Neuronal stem cell (in vitro differentiated cells): ENCODE measurements around the gene MICAL3.
A peak's percentile ranks its signal among the peaks of the same experiment; 100 is the strongest.

Experiments
- DNase-seq: peaks from one replicate; pipeline ENCODE4 v3.0.0-alpha.2; 2013; ENCODE audit warnings: low spot score
- H2AFZ ChIP-seq: one replicate; pipeline ENCODE4 v1.6.1; 2013; ENCODE audit warnings: mild to moderate bottlenecking, low read length, inconsistent platforms
- H2AK5ac ChIP-seq: 2 replicates; pipeline ENCODE4 v1.6.1; 2013; ENCODE audit warnings: low read depth, mild to moderate bottlenecking, inconsistent platforms, low read length, moderate library complexity, mixed read lengths
- H2BK120ac ChIP-seq: 2 replicates; pipeline ENCODE4 v1.6.1; 2013; ENCODE audit warnings: low read depth, mild to moderate bottlenecking, inconsistent platforms, low read length, moderate library complexity, mixed read lengths
- H2BK12ac ChIP-seq: one replicate; pipeline ENCODE4 v1.6.1; 2013; ENCODE audit warnings: low read length, inconsistent platforms
- H2BK15ac ChIP-seq: 2 replicates; pipeline ENCODE4 v1.6.1; 2013; ENCODE audit warnings: mild to moderate bottlenecking, low read length, inconsistent platforms, mixed read lengths
- H2BK5ac ChIP-seq: one replicate; pipeline ENCODE4 v1.6.1; 2013; ENCODE audit warnings: inconsistent platforms, mild to moderate bottlenecking, low read length, moderate library complexity
- H3K14ac ChIP-seq: one replicate; pipeline ENCODE4 v1.6.1; 2013; ENCODE audit warnings: low read length, inconsistent platforms
- H3K18ac ChIP-seq: 2 replicates; pipeline ENCODE4 v1.6.1; 2013; ENCODE audit warnings: low read length, inconsistent platforms
- H3K23ac ChIP-seq: 2 replicates; pipeline ENCODE4 v1.6.1; 2013; ENCODE audit warnings: low read depth, mild to moderate bottlenecking, mixed read lengths, low read length, inconsistent platforms; ENCODE audit not compliant: poor library complexity
- H3K27ac ChIP-seq: replicated peaks from 3 replicates; pipeline ENCODE4 v1.5.1; 2013; ENCODE audit warnings: low read length, inconsistent platforms
- H3K27me3 ChIP-seq, 3 experiments: 2 replicates each; pipeline ENCODE4 v1.6.1; 2013; ENCODE audit warnings: low read length in 3 of 3, mild to moderate bottlenecking in 2 of 3, inconsistent platforms in 1 of 3, low read depth in 1 of 3, mixed read lengths in 1 of 3, moderate library complexity in 1 of 3; ENCODE audit not compliant: control insufficient read depth in 3 of 3, insufficient read depth in 3 of 3
- H3K36me3 ChIP-seq, 2 donors: replicated peaks in 1 of 2; 2 replicates each; pipeline ENCODE4 v1.6.1; 2013; ENCODE audit warnings: low read length in 2 of 2; ENCODE audit not compliant: control insufficient read depth in 2 of 2, insufficient read depth in 2 of 2
- H3K4ac ChIP-seq: 2 replicates; pipeline ENCODE4 v1.6.1; 2013; ENCODE audit warnings: inconsistent platforms, mild to moderate bottlenecking, low read length, moderate library complexity
- H3K4me1 ChIP-seq, 2 donors: 1 replicate in 1 of 2; 2 replicates in 1 of 2; pipeline ENCODE4 v1.6.1; 2013; ENCODE audit warnings: low read length in 2 of 2, low read depth in 1 of 2; ENCODE audit not compliant: control insufficient read depth in 2 of 2, insufficient read depth in 1 of 2
- H3K4me2 ChIP-seq: one replicate; pipeline ENCODE4 v1.6.1; 2013; ENCODE audit warnings: mild to moderate bottlenecking, low read length, inconsistent platforms; ENCODE audit not compliant: insufficient read depth, poor library complexity, severe bottlenecking
- H3K4me3 ChIP-seq, 2 donors: 2 replicates each; pipeline ENCODE4 v1.5.1; 2013; ENCODE audit warnings: low read length in 2 of 2, mild to moderate bottlenecking in 2 of 2, inconsistent platforms in 1 of 2, moderate library complexity in 1 of 2
- H3K79me1 ChIP-seq: one replicate; pipeline ENCODE4 v1.6.1; 2013; ENCODE audit warnings: low read depth, mild to moderate bottlenecking, inconsistent platforms, low read length, moderate library complexity
- H3K9ac ChIP-seq: one replicate; pipeline ENCODE4 v1.6.1; 2013; ENCODE audit warnings: mild to moderate bottlenecking, low read depth, low read length, inconsistent platforms; ENCODE audit not compliant: poor library complexity
- H3K9me3 ChIP-seq, 2 donors: replicated peaks in 1 of 2; 2 replicates each; pipeline versions ENCODE3 to v1.6.1; 2013; ENCODE audit warnings: low read length in 2 of 2, mild to moderate bottlenecking in 2 of 2, inconsistent platforms in 1 of 2, low read depth in 1 of 2, mixed read lengths in 1 of 2, moderate library complexity in 1 of 2; ENCODE audit not compliant: control insufficient read depth in 2 of 2, insufficient read depth in 1 of 2
- H4K8ac ChIP-seq: one replicate; pipeline ENCODE4 v1.6.1; 2013; ENCODE audit warnings: low read depth, mild to moderate bottlenecking, inconsistent platforms, low read length, moderate library complexity
- H4K91ac ChIP-seq: one replicate; pipeline ENCODE4 v1.6.1; 2013; ENCODE audit warnings: low read length, low read depth, mild to moderate bottlenecking, inconsistent platforms; ENCODE audit not compliant: poor library complexity
- WGBS, 2 donors: extraction: QIAGEN DNeasy Blood & Tissue Kit; methylation state at CpG; one replicate each; pipeline ENCODE4 v1.1.7; 2013; ENCODE audit warnings: missing lambda C conversion rate in 2 of 2, mixed read lengths in 1 of 2; ENCODE audit not compliant: insufficient read length in 2 of 2, insufficient replicate concordance in 1 of 2; ENCODE audit errors: extremely low coverage in 2 of 2; 5-methylcytosine and 5-hydroxymethylcytosine counted together

The MICAL3 gene

DNA sequence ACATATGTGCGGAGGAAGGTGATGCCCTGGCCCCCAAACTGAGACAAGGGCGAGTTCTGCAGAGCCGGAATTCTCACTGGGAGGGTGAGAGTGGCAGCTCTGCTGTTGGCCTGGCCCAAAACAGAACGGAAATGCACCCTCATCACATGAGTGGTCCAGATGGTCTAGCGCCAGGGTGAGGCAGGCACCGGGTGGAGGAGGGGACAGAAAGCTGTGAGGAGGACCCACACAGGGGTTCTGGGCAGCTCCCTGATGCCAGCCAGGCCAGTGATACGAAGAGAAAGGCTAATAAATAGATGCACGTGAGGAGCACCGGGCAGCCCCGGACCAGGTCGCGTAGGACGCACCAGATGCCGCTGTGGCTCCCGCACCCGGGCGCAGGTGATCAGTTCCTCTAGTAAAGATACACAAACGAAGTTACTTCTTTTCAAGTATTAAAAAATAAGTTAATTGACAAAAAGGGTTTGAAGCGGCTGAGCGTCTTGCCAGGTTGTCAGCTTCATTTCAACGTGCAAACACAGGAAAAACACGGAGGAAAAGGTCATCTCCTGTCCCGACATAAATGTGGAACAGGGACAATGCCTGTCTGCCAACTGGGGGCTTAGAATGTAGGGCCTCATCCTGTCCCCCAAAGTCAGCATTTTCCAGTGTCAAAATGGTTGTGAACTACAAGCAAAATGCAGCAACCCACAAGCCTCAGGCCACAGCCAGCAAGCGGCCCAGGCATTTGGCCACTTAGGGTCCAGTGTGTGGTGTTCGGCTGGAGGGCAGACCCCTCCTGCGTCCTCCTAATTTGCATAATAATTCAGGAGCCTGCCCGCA, 234.8 kb downstream of the MICAL3 start:
- Histone ChIP-seq H4K91ac (no peak overlapping the region), H3K14ac (no peak overlapping the region), H3K4me3 (no peak overlapping the region), H3K27me3 (no peaks in the 10 kb centered on the region), H4K8ac (no peak overlapping the region), H2BK12ac (peak overlapping the region; percentile 36), H3K18ac (peak overlapping the region; percentile 65), H3K23ac (no peak overlapping the region), H3K79me1 (no peaks in the 10 kb centered on the region), H2BK15ac (no peak overlapping the region), H3K9me3 (no peaks in the 10 kb centered on the region), H3K36me3 (peaks cover 0 to 8% of the 10 kb centered on the region in 2 donors), H3K4ac (no peak overlapping the region), H2AK5ac (peak overlapping the region; percentile 3), H3K27ac (no peak overlapping the region), H2AFZ (no peak overlapping the region), H3K9ac (no peak overlapping the region), H2BK120ac (no peak overlapping the region), H3K4me1 (peaks cover 10 to 12% of the 10 kb centered on the region in 2 donors), H2BK5ac (no peak overlapping the region), H3K4me2 (no peak overlapping the region)
- WGBS, 2 donors: no CpG with 5 or more reads among the region's 27 CpGs
- no peak for DNase-seq

DNA sequence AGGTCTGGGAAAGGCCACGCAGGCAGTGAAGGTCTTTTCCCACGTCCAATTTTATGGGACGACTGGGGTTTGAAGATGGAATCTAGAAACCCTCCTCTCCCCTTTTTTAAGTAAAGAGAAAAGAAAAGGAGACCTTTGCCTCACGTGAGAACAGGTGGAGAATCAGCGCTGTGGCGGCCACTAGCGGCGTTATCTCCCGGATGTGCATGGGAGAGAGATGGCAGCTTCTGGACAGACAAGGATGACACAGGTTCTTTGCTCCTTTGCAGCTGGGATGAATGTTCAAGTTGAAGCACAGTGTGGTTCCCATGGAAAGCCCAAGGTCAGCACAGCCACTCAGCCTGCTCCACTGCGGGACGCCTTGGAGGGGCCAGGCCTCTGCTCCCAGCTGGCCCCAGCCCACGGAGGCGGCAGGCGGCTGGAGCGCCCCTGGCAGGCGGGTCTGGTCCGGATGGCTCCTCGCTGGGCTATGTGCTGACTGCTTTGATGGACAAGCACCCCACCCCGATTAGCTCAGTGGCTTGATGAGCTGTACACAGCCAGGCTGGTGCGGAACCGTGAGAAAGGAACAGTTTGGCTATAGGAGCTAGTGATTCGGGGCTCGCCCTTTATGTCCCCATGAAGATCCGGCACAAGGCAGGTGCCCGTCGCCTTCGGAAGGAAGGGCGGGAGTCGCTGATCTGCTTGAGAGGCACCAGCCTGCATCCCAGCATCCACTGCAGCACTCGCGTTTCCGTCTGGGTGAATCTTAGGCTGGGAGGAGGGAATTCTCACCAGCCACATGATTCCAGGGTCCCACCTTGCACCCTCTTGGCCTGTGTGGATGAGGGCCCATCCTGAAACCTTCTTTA, 235.6 kb downstream of the MICAL3 start:
- no peak overlapping the region for H4K8ac ChIP-seq
- no peak for DNase-seq
- no CpG with 5 or more reads among the region's 32 CpGs for WGBS, 2 donors
- H4K91ac ChIP-seq: no peak overlapping the region
- peak overlapping the region; percentile 58 for H2AK5ac ChIP-seq
- no peak overlapping the region for H2BK5ac ChIP-seq
- no peak overlapping the region for H3K4me2 ChIP-seq
- peak overlapping the region; percentile 14 for H3K9ac ChIP-seq
- H2AFZ ChIP-seq: no peak overlapping the region
- H3K14ac ChIP-seq: no peak overlapping the region
- no peak overlapping the region for H2BK120ac ChIP-seq
- H2BK15ac ChIP-seq: no peak overlapping the region
- H3K4me1 ChIP-seq: peaks cover 12% of the 10 kb centered on the region in 2 donors
- H3K4me3 ChIP-seq: no peak overlapping the region
- peak overlapping the region; percentile 59 for H3K4ac ChIP-seq
- H3K36me3 ChIP-seq: peaks cover 0 to 8% of the 10 kb centered on the region in 2 donors
- no peaks in the 10 kb centered on the region for H3K9me3 ChIP-seq
- no peaks in the 10 kb centered on the region for H3K27me3 ChIP-seq
- H2BK12ac ChIP-seq: peak overlapping the region; percentile 36
- H3K18ac ChIP-seq: peak overlapping the region; percentile 65
- H3K79me1 ChIP-seq: no peaks in the 10 kb centered on the region
- no peak overlapping the region for H3K27ac ChIP-seq
- peak overlapping the region; percentile 22 for H3K23ac ChIP-seq

DNA sequence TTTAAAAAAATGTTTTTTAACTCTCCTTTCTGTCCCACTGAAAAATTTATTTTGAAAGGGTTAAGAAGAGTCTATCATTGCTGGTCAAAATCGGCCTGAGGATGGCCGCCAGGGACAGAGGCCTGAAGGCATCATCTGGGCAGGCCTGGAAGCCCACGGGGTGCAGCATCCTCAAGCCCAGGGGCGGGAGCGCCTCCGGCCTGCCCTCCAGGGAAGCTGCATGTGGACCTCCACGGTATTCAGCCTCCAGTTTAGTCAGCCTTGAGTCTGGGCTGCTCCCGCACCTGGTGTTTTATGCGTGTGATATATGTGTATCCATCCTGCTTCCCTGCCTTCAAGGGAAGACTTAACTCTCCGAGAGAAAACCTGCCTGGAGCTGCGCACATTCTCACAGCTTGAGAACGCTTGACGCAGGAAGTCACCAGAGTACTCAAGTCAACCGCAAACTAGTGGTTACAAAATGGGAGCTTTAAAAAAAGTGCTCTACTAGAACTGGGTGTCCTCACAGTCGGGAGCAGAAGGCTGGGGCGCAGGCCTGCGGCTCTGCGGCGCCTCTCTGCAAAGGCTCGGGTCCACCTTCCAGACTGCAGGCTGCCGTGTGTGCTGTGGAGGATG, 236.5 kb downstream of the MICAL3 start:
- H2AFZ ChIP-seq: no peak overlapping the region
- no peak overlapping the region for H2BK120ac ChIP-seq
- H3K4me2 ChIP-seq: no peak overlapping the region
- peak overlapping the region; percentile 58 for H2AK5ac ChIP-seq
- no peak overlapping the region for H3K14ac ChIP-seq
- peak overlapping the region; percentile 1 for H2BK5ac ChIP-seq
- H3K27me3 ChIP-seq: no peaks in the 10 kb centered on the region
- H3K18ac ChIP-seq: peak overlapping the region; percentile 86
- no peaks in the 10 kb centered on the region for H3K79me1 ChIP-seq
- H2BK12ac ChIP-seq: no peak overlapping the region
- DNase-seq: no peak
- no peak overlapping the region for H3K23ac ChIP-seq
- peak overlapping the region; percentile 51 for H2BK15ac ChIP-seq
- peaks cover 11 to 12% of the 10 kb centered on the region in 2 donors for H3K4me1 ChIP-seq
- H3K9ac ChIP-seq: peak overlapping the region; percentile 31
- no peaks in the 10 kb centered on the region for H3K9me3 ChIP-seq
- H4K8ac ChIP-seq: no peak overlapping the region
- peaks cover 0 to 8% of the 10 kb centered on the region in 2 donors for H3K36me3 ChIP-seq
- H3K27ac ChIP-seq: no peak overlapping the region
- H4K91ac ChIP-seq: peak overlapping the region; percentile 65
- no peak overlapping the region for H3K4ac ChIP-seq
- no peak overlapping the region for H3K4me3 ChIP-seq
- no CpG with 5 or more reads among the region's 21 CpGs for WGBS, 2 donors
